HG02798 (cell line): Measurements from ENCODE around the gene C8B.

ENCODE experiments used
- ATAC-seq: cut with Tn5 transposase; IDR thresholded peaks from one replicate; pipeline ENCODE4 v1.9.1; 2021; ENCODE audit warnings: mild to moderate bottlenecking; ENCODE audit not compliant: unreplicated experiment, poor library complexity

Gene C8B

DNA sequence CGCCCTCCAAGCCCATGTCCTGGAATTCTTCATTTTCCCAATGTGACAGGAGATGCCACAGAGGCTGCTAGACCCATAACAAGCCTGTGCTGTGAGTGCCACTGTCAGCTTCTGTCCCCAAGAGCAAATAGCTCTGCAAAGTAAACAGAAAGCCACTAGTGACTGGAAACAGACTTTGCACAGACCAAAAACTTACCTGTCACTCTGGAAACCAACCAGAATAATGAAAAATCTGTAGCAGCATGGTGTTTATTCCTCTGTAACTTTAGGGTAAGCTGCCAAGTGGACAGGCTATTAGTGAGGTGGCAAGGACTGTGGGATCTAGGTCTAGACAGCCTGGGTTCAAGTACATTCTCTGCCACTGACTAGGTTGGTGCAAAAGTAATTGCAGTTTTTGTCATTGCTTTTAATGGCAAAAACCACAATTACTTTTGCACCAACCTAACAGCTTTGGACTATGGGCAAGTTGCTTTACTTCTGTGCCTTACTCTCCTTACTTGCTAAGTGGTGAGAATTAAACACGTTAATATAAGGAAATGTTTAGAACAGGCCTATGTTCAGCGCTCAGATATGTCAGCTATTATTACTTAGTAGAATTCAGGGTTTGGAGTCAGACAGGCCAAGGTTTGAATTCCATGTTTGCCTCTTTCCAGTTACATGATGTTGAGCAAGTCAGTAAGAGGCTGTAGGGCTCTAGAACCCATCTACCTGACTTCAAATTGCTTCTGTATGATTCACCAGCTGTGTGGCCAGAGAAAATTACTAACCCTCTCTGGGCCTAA is at the start of gene C8B:
Gene C8B, minus strand, starts transcription at position 100 of the 782 bp plus-strand sequence. Its CDS starts 67 bp downstream, at position 33.
- no peak for ATAC-seq

DNA sequence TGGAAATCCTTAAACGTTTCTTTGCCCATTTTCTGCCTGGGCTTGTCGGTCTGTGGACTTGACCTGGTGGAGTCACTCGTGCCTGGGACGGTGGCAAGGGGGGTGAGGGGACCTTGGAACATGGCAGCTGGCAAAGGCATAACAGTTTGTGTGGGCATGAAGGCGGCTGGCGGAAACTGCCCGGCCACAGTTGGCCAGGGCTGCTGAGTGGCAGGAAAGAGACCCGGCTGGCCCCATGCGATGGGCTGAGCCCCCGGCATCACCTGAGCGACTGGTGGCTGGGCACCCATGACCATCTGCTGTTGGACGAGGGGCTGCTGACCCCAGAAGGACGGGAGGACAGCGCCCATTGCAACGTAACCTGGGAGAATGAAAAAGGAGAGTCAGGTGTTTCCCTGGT is 49.3 kb upstream of the C8B start:
- ATAC-seq: no peak

GRCh38 chr1:57013522-57013921 is 47.7 kb upstream of the C8B start:
- ATAC-seq: no peak

DNA sequence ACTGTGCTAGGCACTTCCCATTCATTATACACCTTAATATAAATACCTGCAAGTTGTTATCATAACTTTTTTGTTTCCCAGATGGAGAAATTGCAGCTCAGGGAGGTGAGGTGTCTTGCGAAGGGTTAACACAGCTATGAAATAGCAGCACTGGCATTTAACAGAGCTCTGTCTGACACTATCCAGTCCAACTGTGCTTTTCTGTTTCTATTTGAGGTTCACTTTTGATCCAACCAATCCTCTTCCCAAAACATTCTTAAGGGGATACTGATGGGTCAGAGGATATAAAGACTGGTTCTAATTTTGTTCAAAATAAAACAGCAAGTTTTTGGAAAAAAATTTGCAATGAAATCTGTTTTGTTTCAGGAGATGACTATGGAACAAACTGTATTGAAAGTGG is 46.5 kb upstream of the C8B start:
- no peak for ATAC-seq

DNA sequence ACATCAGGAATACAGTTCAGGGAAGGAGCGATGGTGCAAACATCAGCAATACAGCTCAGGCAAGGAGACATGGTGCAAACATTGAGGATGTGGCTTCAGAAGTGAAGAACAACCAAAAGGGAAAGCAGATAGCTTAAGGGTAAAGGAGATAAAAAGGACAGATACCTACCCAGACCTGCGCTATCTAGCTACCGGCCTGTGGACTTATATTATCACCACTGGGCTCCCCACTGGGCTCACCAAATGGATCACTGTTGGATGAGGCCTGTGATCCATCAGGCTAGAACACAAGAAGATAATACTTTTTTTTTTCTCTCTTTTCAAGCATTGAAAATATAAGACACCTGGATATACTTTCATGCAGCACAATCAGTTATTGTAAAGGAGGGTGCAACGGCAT is 44.7 kb upstream of the C8B start:
- no peak for ATAC-seq

DNA sequence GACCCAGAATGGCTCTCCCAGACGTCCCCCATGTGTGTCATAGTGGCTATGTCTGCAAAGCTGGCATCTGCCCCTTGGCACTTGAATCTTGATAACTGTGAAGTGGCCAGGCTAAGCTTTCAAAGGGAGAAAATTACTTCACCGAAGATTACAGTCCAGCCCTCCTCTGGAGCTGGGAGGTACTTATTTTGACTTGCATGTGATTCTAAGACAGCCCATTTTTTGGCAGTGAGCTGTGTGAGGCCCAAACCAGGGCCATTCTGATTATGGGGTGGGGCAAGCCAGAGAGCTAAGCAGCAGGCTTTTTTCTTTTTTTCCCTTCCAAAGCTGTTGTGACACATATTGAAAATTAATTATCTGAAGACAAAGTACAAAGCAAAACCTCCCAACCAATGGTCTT is 42.1 kb upstream of the C8B start:
- ATAC-seq: no peak

DNA sequence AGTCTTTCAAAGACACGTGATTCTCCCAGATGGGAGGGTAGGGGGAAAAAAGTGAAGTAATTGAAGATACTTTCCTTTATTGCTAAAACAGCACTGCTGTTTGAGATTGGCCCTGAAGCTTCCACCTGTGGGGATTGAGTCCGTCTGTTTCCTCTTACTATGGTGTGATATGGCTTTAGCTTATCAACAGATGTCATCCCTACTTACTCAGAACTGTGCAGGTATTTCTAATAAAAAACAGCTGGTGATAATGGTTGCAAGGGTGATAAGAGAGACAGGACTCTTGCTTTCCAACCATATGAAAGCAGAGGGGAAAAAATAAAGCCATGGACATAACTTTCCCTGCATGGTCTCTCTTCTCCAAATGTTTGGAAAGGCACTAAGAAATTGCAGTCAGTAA is 41.7 kb upstream of the C8B start:
- no peak for ATAC-seq

GRCh38 chr1:57003398-57004139 is 37.8 kb upstream of the C8B start:
- ATAC-seq: no peak

DNA sequence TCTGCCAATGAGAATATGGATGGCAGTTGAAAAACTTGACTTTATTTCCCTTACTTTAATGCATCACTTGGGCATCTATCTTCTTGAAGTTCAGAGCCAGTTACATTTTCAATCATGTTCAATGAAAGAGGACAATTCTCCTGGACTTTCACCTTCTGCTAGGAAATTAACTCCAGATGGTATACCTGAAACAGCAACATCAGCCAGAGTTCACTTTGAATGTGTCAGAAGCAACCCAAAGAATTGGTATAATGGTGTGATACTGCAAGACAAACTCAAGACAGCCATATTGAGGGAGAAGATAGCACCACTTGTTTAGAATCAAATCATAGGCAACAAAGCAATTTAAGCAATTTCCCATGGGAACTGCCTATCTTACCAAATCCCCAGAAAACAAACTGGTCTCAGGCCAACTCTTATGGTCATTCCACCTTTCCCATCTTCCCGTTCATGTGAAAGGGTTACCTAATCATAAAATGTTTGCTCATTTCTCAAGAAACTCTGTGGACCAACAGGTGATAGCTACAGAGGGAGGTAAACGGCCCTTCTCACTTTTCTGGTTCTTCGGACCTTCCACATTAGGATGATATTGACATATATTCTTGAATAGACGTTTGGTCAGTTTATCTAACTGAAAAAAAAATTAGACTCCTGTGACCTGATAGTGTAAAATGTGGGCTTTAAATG is 29.7 kb upstream of the C8B start:
- no peak for ATAC-seq

DNA sequence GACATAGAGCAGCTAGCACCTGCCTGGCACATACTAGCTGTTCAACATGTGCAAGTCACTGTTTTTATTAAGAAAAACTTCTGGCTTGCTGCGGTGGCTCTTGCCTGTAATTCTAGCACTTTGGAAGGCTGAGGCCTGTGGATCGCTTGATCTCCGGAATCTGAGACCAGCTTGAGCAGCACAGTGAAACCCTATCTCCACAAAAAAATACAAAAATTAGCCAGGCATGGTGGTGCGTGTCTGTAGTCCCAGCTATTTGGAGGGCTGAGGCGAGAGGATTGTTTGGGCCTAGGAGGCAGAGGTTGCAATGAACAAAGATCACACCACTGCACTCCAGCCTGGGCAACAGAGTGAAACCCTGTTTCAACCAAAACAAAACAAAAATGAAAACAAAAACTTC is 27.7 kb upstream of the C8B start:
- no peak for ATAC-seq

- ATAC-seq: no peak
These were observed 26.7 kb upstream of the C8B start for GRCh38 chr1:56992318-56993125.

- ATAC-seq: no peak
These were observed 25.8 kb upstream of the C8B start for GRCh38 chr1:56991576-56991975.

DNA sequence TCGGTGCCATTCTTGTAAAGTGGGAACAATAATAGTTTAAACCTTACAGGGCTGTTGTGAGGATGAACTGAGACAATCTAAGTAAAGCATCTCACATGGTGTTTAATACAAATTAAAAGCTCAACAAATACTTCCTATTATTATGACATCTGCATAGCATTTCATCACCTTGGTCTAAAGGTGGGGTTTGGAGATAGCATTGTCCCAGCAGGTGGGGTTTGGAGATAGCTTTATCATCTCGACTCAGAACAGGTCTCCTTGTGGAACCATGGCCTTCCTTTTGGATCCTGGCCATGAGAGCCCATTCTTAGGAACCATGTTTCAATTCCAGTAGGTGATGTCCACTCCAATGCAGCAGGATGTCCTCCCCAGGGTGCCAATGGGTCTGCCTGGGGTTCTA is 20.6 kb upstream of the C8B start:
- ATAC-seq: no peak

DNA sequence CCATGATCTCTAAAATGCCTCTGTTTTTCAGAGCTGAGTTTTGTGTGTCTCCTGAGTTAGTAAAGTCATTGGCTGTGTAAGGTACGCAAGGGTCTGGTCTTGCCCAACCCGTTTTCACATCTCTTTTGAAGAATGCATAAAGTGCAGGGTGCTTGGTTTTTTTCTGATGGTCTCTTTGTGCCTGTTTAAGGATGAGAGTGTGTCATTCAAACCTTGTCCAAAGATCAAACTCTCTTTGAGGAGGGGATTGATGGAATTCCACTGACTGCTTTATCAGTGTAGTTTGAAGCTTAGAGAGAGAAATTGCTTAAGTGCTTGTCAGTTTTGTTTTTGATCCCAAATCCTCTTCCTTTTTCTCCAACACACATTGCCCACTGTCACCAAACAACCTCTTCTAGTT is 20.0 kb upstream of the C8B start:
- ATAC-seq: no peak

DNA sequence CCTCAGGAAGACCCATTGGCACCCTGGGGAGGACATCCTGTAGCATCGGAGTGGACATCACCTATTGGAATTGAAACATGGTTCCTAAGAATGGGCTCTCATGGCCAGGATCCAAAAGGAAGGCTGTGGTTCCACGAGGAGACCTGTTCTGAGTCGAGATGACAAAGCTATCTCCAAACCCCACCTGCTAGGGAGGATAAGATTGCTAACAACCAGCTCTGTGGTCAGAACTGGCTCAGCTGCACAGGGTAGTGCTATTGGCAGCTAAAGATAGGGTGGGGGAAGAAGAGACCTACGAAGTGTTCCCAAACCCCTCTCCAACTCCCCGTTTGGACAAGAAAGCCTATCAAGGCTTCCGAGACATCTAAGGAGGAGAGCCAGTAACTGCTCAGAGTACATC is 17.7 kb upstream of the C8B start:
- ATAC-seq: no peak

- ATAC-seq: no peak
These were observed 14.4 kb upstream of the C8B start for GRCh38 chr1:56979986-56980755.

DNA sequence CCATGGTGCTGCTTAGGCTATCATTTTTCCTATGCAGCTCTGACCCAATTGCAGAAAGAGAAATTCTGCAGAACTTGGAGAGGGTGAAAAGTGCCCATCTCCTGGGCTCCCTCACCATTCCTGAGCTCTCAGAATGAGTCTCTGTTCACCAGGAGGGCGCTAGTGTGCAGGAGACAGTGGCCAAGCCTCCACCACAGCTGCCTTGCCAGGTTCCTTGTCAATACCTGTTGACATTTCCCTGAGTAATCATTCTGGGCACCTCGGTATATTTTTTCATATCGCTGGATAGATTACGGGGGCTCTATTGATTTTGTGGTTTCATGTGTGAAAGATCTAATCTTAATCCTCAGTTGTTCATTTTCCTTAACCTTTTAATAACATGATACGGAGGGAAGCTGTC is 13.0 kb upstream of the C8B start:
- no peak for ATAC-seq

- no peak for ATAC-seq
These were observed 12.1 kb upstream of the C8B start for GRCh38 chr1:56977910-56978309.

- ATAC-seq: no peak
These were observed 9.6 kb upstream of the C8B start for GRCh38 chr1:56975446-56975845.
